Body of pancreas (tissue), 4 donors: ENCODE results near the gene CCL13.

Experiments
- CTCF ChIP-seq, 7 experiments: fragments of 450-650 bp in 4 of 7; fragments of 200-600 bp in 3 of 7; sonication (generic) in 3 of 7; IDR thresholded peaks; one replicate each; pipeline ENCODE4 v1.5.1; 2016 to 2019; ENCODE audit warnings: antibody characterized with exemption in 7 of 7
- POLR2A ChIP-seq, 3 donors: fragments of 450-650 bp; IDR thresholded peaks; one replicate each; pipeline ENCODE4 v1.6.1; 2016; ENCODE audit warnings: antibody characterized with exemption in 3 of 3, mild to moderate bottlenecking in 2 of 3

DNA sequence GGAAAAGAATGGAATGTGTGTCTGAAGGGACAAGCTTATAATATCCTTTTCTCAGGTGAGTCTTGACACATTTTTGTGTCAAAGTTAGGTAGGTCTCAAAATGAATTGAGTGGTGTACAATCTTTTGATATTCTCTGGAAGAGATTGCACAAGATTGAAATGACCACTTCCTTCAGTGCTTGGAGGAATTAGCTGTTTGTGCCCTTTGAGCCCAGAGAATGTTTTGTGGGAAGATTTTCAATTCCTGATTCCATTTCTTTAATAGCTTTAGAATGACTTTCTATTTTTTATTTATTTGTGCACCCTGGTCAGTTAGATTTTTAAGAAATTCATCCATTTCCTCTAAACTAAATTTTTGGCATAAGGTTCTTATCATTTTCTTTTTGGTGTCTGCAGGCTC lies 1.6 kb upstream of the CCL13 start:
- TF ChIP-seq CTCF (IDR thresholded peaks at IDR 0.05) (no peak), POLR2A (IDR thresholded peaks at IDR 0.05) (no peak)
